ENCODE data around the gene GIMAP8.

Gene GIMAP8

DNA sequence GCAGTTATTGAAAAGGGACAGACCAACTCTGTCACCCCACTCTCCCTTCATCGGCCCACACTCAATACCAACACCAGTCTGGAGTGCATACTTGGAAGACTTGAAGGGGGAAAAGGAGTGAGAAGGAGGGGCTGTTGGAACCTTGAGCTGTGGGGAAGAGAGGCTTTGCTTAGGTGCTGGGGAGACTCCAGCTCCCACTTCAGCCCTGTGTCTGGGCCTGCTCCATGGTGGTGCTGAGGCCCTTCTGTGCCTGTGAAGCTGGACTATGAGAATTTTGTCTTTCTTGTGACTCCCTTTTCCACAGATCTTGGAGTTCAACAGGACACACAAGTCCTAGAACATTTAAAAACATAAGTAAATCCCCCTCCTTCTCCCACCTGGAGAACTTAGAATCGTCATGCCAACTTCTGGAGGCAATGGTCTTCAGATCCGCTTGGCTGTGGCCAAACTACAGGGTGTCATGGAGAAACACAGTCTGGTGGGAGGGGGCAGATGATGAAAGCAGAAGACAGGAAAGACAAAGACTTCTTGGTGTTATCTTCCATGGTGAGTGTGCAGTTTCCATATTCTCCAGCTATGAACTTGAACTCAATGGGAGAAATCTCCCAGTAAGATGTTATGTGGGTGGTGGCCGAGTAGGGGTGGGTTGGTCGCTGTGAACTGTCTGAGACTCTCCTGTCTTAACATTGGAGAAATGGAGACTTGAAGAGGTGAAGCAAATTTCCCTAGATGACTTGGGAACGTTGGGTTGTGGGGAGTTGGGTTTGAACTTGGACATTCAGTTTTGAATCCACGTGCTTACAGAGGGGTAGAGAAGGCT, 18.4 kb upstream of the GIMAP8 start:
- Histone ChIP-seq H3K4me1 (ENCODE audit: insufficient read depth, low read length, severe bottlenecking) (peaks cover 47% of the 10 kb centered on the region), H3F3A (ENCODE audit: insufficient read depth, low read length) (no peaks in the 10 kb centered on the region), H4K20me1 (ENCODE audit: insufficient read depth, low read length) (no peaks in the 10 kb centered on the region), H3K9me2 (ENCODE audit: low read depth, low read length) (no peaks in the 10 kb centered on the region), H3K27ac (ENCODE audit: low read depth, low read length, poor library complexity, severe bottlenecking) (no peak overlapping the region), H3K9me3 (ENCODE audit: low read length) (no peaks in the 10 kb centered on the region), H3K4me2 (ENCODE audit: low read length) (no peak overlapping the region), H2AFZ (ENCODE audit: low read length) (no peak overlapping the region), H3K27me3 (ENCODE audit: insufficient read depth, low read length) (peaks cover 5% of the 10 kb centered on the region; the same call in 1 of the 2 replicates), H3K36me3 (ENCODE audit: insufficient read depth, low read length) (no peaks in the 10 kb centered on the region), H3K79me2 (ENCODE audit: insufficient read depth, low read length) (no peaks in the 10 kb centered on the region), H3K9ac (ENCODE audit: low read length) (no peak overlapping the region), H3K4me3 (ENCODE audit: low read depth, low read length, poor library complexity, severe bottlenecking) (no peak overlapping the region)
- TF ChIP-seq EZH2 (IDR thresholded peaks at IDR 0.05; ENCODE audit: borderline replicate concordance, low read length) = no peak
- TF ChIP-seq, protein P1, sequence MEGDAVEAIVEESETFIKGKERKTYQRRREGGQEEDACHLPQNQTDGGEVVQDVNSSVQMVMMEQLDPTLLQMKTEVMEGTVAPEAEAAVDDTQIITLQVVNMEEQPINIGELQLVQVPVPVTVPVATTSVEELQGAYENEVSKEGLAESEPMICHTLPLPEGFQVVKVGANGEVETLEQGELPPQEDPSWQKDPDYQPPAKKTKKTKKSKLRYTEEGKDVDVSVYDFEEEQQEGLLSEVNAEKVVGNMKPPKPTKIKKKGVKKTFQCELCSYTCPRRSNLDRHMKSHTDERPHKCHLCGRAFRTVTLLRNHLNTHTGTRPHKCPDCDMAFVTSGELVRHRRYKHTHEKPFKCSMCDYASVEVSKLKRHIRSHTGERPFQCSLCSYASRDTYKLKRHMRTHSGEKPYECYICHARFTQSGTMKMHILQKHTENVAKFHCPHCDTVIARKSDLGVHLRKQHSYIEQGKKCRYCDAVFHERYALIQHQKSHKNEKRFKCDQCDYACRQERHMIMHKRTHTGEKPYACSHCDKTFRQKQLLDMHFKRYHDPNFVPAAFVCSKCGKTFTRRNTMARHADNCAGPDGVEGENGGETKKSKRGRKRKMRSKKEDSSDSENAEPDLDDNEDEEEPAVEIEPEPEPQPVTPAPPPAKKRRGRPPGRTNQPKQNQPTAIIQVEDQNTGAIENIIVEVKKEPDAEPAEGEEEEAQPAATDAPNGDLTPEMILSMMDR (IDR thresholded peaks at IDR 0.05; ENCODE audit: low read length) = no peak

DNA sequence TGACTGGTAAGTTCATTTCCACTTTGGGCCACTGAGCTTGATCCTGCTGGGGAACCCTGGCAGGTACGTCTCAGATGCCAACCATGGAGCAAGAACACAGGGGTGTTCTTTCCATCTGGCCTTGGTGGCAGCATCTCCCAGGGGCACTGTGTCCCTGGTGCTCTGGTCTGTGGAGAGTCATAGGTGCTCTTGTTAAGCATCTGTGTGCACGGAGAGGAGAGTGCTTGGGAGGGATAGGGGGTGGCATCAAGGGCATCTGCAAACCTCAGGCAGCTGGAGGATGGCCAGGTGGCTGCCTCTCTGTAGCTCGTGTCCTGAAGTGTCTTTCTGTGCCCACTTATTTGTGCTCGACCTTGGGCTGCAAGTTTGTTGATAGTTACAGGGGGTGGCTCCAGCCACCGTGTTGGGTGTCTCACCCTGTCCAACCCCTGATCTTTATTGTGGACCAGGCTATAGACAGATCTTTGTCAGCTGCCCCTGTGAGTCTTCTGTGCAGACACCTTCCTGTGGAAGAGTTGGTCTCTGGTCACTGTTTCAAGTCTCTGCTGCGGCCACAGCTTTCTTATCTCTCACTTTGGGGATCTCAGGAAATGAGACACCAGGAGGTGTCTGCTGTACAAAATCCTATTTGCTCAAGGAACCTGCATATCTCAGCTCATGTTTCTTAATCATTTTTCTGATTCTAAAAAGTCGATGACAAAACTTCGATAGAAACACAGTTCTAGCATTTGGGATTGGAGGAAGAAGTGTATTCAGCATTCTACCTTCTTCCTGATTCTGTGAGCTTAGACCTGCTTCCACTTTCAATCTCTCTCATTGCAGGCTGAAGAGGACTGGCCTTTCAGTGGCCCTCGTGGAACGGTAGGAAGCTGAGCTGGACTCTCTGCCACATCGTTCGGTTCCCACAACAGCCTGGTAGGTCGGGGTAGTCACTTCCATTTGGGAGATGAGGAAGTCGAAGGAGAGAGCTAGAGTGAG, 17.2 kb upstream of the GIMAP8 start:
- Histone ChIP-seq H3K4me2 (ENCODE audit: low read length) (no peak overlapping the region), H3K9ac (ENCODE audit: low read length) (no peak overlapping the region), H2AFZ (ENCODE audit: low read length) (no peak overlapping the region)

DNA sequence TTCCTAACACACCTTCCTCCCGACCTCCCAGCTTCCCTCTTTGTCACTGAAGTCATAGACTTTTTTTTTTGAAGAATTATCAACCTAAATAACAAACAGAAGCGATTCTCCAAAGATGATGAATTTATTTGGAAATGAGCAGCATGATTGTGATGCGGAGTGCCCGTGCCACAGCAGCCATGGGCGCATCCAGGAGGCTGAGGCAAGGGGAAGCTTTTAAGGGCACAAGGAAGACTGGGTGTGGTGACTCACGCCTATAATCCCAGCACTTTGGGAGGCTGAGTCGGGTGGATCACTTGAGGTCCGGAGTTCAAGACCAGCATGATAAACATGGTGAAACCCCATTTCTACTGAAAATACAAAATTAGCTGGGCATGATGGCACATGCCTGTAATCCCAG, 16.2 kb upstream of the GIMAP8 start:
- Histone ChIP-seq H3K27me3 (ENCODE audit: insufficient read depth, low read length) (0 out of 2 replicates have a peak, but pooled peaks cover under 1% of the 10 kb centered on the region), H3K36me3 (ENCODE audit: insufficient read depth, low read length) (no peaks in the 10 kb centered on the region), H3K9me2 (ENCODE audit: low read depth, low read length) (no peaks in the 10 kb centered on the region), H3K4me3 (ENCODE audit: low read depth, low read length, poor library complexity, severe bottlenecking) (no peak overlapping the region), H3K79me2 (ENCODE audit: insufficient read depth, low read length) (no peaks in the 10 kb centered on the region), H3K4me2 (ENCODE audit: low read length) (no peak overlapping the region), H3K27ac (ENCODE audit: low read depth, low read length, poor library complexity, severe bottlenecking) (no peak overlapping the region), H3K9ac (ENCODE audit: low read length) (no peak overlapping the region), H4K20me1 (ENCODE audit: insufficient read depth, low read length) (no peaks in the 10 kb centered on the region), H3K4me1 (ENCODE audit: insufficient read depth, low read length, severe bottlenecking) (peaks cover 26% of the 10 kb centered on the region), H3K9me3 (ENCODE audit: low read length) (no peaks in the 10 kb centered on the region), H3F3A (ENCODE audit: insufficient read depth, low read length) (no peaks in the 10 kb centered on the region), H2AFZ (ENCODE audit: low read length) (no peak overlapping the region)
- TF ChIP-seq EZH2 (IDR thresholded peaks at IDR 0.05; ENCODE audit: borderline replicate concordance, low read length) = no peak
- TF ChIP-seq, protein P1 (IDR thresholded peaks at IDR 0.05; ENCODE audit: low read length) = no peak

More for the DNA sequence above, 17.2 kb upstream of the GIMAP8 start:
- H3K36me3 ChIP-seq (ENCODE audit: insufficient read depth, low read length) = no peaks in the 10 kb centered on the region
- TF ChIP-seq, protein P1 (IDR thresholded peaks at IDR 0.05; ENCODE audit: low read length) = no peak
- no peak for TF ChIP-seq EZH2 (IDR thresholded peaks at IDR 0.05; ENCODE audit: borderline replicate concordance, low read length)
- H3F3A ChIP-seq (ENCODE audit: insufficient read depth, low read length) = no peaks in the 10 kb centered on the region
- no peaks in the 10 kb centered on the region for H4K20me1 ChIP-seq (ENCODE audit: insufficient read depth, low read length)
- H3K9me3 ChIP-seq (ENCODE audit: low read length) = no peaks in the 10 kb centered on the region
- no peak overlapping the region for H3K4me3 ChIP-seq (ENCODE audit: low read depth, low read length, poor library complexity, severe bottlenecking)
- H3K27ac ChIP-seq (ENCODE audit: low read depth, low read length, poor library complexity, severe bottlenecking) = no peak overlapping the region
- peaks cover 5% of the 10 kb centered on the region; the same call in 1 of the 2 replicates for H3K27me3 ChIP-seq (ENCODE audit: insufficient read depth, low read length)
- H3K9me2 ChIP-seq (ENCODE audit: low read depth, low read length) = no peaks in the 10 kb centered on the region
- no peaks in the 10 kb centered on the region for H3K79me2 ChIP-seq (ENCODE audit: insufficient read depth, low read length)
- H3K4me1 ChIP-seq (ENCODE audit: insufficient read depth, low read length, severe bottlenecking) = peaks cover 36% of the 10 kb centered on the region

All from OCI-LY1 (cell line).